Smooth muscle cell (in vitro differentiated cells): ENCODE measurements around the gene PKDCC. TPM values are rescaled to one million over a fixed set of nuclear protein-coding genes. Genes with fewer than 3 reads are reported as not detected.

ENCODE experiments used
- DNase-seq: peaks from one replicate; lab custom pipeline; 2025; ENCODE audit not compliant: unreplicated experiment; lab: John Stamatoyannopoulos, UW
- H2AFZ ChIP-seq: fragments of 200-600 bp; sonication (generic); 2 replicates; pipeline ENCODE4 v1.6.0; 2016; ENCODE audit warnings: antibody characterized with exemption, low read depth, mild to moderate bottlenecking
- H3F3A ChIP-seq: fragments of 200-600 bp; sonication (generic); 2 replicates; pipeline ENCODE4 v1.6.0; 2017; ENCODE audit warnings: antibody characterized with exemption, low read depth
- H3K27ac ChIP-seq: fragments of 200-600 bp; sonication (generic); 2 replicates; pipeline ENCODE4 v1.5.1; 2016; ENCODE audit warnings: low read depth, mild to moderate bottlenecking
- H3K27me3 ChIP-seq: fragments of 200-600 bp; sonication (generic); 2 replicates; pipeline ENCODE4 v1.6.1; 2016; ENCODE audit warnings: low read depth, mild to moderate bottlenecking
- H3K36me3 ChIP-seq: fragments of 200-600 bp; sonication (generic); 2 replicates; pipeline ENCODE4 v1.5.1; 2016; ENCODE audit warnings: low read depth
- H3K4me1 ChIP-seq: fragments of 200-600 bp; sonication (generic); 2 replicates; pipeline ENCODE4 v1.5.1; 2016; ENCODE audit warnings: low read depth
- H3K4me2 ChIP-seq: fragments of 200-600 bp; sonication (generic); 2 replicates; pipeline ENCODE4 v1.6.0; 2016; ENCODE audit warnings: mild to moderate bottlenecking
- H3K4me3 ChIP-seq: fragments of 200-600 bp; sonication (generic); 2 replicates; pipeline ENCODE4 v1.5.1; 2016; ENCODE audit warnings: mild to moderate bottlenecking
- H3K79me2 ChIP-seq: fragments of 200-600 bp; sonication (generic); 2 replicates; pipeline ENCODE4 v1.6.0; 2016; ENCODE audit warnings: low read depth, mild to moderate bottlenecking
- H3K9ac ChIP-seq: fragments of 200-600 bp; sonication (generic); 2 replicates; pipeline ENCODE4 v1.6.0; 2016; ENCODE audit warnings: low read depth
- H3K9me3 ChIP-seq: fragments of 200-600 bp; sonication (generic); replicated peaks from 2 replicates; pipeline ENCODE4 v1.5.1; 2016; ENCODE audit warnings: low read depth
- H4K20me1 ChIP-seq: fragments of 200-600 bp; sonication (generic); 2 replicates; pipeline ENCODE4 v1.6.0; 2016; ENCODE audit warnings: low read depth
- WGBS: methylation state at CpG from one replicate; pipeline ENCODE4 v1.1.7; 2016; ENCODE audit warnings: low lambda C conversion rate; 5-methylcytosine and 5-hydroxymethylcytosine counted together
- polyA plus RNA-seq: library from polyadenylated mRNA; unstranded; fragments of >200 nt; fragmentation: Nextera tagmentation; extraction: Ambion mirVana; gene quantifications from 2 replicates; pipeline ENCODE4 v1.2.1, GENCODE V29; 2016
- total RNA-seq: library from RNA; depleted of rRNA; stranded (reverse); fragments of >200 nt; gene quantifications from 2 replicates; pipeline ENCODE4 v1.2.3, GENCODE V29; 2014
- TF ChIP-seq, protein P1 (sequence below): fragments of 200-600 bp; sonication (generic); IDR thresholded peaks from 2 replicates; pipeline ENCODE4 v1.5.1; 2017; ENCODE audit warnings: borderline replicate concordance, mild to moderate bottlenecking, antibody characterized with exemption; ENCODE audit not compliant: insufficient read depth, poor library complexity, severe bottlenecking

Gene PKDCC
- total and polyA plus RNA-seq, 2 experiments from 2014 or later: 12.2 to 15.2 TPM

- H3F3A ChIP-seq: peaks cover 10% of the 10 kb centered on the region
- no peak overlapping the region for H3K4me2 ChIP-seq
- H3K36me3 ChIP-seq: no peaks in the 10 kb centered on the region
- peaks cover 9% of the 10 kb centered on the region for H3K4me1 ChIP-seq
- no peak overlapping the region for H3K9ac ChIP-seq
- no peaks in the 10 kb centered on the region for H3K79me2 ChIP-seq
- no peaks in the 10 kb centered on the region for H3K9me3 ChIP-seq
- H4K20me1 ChIP-seq: no peaks in the 10 kb centered on the region
- TF ChIP-seq, protein P1, sequence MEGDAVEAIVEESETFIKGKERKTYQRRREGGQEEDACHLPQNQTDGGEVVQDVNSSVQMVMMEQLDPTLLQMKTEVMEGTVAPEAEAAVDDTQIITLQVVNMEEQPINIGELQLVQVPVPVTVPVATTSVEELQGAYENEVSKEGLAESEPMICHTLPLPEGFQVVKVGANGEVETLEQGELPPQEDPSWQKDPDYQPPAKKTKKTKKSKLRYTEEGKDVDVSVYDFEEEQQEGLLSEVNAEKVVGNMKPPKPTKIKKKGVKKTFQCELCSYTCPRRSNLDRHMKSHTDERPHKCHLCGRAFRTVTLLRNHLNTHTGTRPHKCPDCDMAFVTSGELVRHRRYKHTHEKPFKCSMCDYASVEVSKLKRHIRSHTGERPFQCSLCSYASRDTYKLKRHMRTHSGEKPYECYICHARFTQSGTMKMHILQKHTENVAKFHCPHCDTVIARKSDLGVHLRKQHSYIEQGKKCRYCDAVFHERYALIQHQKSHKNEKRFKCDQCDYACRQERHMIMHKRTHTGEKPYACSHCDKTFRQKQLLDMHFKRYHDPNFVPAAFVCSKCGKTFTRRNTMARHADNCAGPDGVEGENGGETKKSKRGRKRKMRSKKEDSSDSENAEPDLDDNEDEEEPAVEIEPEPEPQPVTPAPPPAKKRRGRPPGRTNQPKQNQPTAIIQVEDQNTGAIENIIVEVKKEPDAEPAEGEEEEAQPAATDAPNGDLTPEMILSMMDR: peak; percentile 84
- WGBS: 42% methylated on average over 2 of the region's 2 CpGs
- H3K27me3 ChIP-seq: no peaks in the 10 kb centered on the region
- no peak overlapping the region for H3K4me3 ChIP-seq
- H3K27ac ChIP-seq: no peak overlapping the region
- DNase-seq: no peak
- H2AFZ ChIP-seq: no peak overlapping the region
Observed at GRCh38 chr2:42095923-42096408, 48.1 kb downstream of the PKDCC start.

- no peaks in the 10 kb centered on the region for H3K27me3 ChIP-seq
- H3K9me3 ChIP-seq: no peaks in the 10 kb centered on the region
- H4K20me1 ChIP-seq: no peaks in the 10 kb centered on the region
- H2AFZ ChIP-seq: no peak overlapping the region
- no peaks in the 10 kb centered on the region for H3K36me3 ChIP-seq
- 80% methylated on average over 10 of the region's 10 CpGs for WGBS
- peaks cover 7% of the 10 kb centered on the region for H3K4me1 ChIP-seq
- no peaks in the 10 kb centered on the region for H3K79me2 ChIP-seq
- H3K9ac ChIP-seq: no peak overlapping the region
- H3K27ac ChIP-seq: no peak overlapping the region
- DNase-seq: no peak
- peaks cover 15% of the 10 kb centered on the region for H3F3A ChIP-seq
- TF ChIP-seq, protein P1: no peak
- no peak overlapping the region for H3K4me3 ChIP-seq
- no peak overlapping the region for H3K4me2 ChIP-seq
Observed at GRCh38 chr2:42096869-42097591, 49.2 kb downstream of the PKDCC start.

- Histone ChIP-seq H4K20me1 (no peaks in the 10 kb centered on the region), H2AFZ (no peak overlapping the region), H3K4me1 (peaks cover 10% of the 10 kb centered on the region), H3K9me3 (no peaks in the 10 kb centered on the region), H3K9ac (no peak overlapping the region), H3K27me3 (no peaks in the 10 kb centered on the region), H3K36me3 (no peaks in the 10 kb centered on the region), H3K27ac (no peak overlapping the region), H3K79me2 (no peaks in the 10 kb centered on the region), H3K4me3 (no peak overlapping the region), H3K4me2 (no peak overlapping the region), H3F3A (peaks cover 26% of the 10 kb centered on the region)
- TF ChIP-seq, protein P1: no peak
- WGBS: 71% methylated on average over 9 of the region's 9 CpGs
- no peak for DNase-seq
Observed at GRCh38 chr2:42098571-42099437, 51.0 kb downstream of the PKDCC start.
